HG03378 (cell line): Measurements from ENCODE around the gene FBXW8.

ENCODE experiments used
- ATAC-seq: cut with Tn5 transposase; IDR thresholded peaks from one replicate; pipeline ENCODE4 v1.9.1; 2021; ENCODE audit warnings: mild to moderate bottlenecking, moderate library complexity; ENCODE audit not compliant: unreplicated experiment

Gene FBXW8

GRCh38 chr12:117035287-117035686, 124.5 kb downstream of the FBXW8 start:
- no peak for ATAC-seq

- ATAC-seq: no peak
Observed at GRCh38 chr12:117036046-117036445, 125.3 kb downstream of the FBXW8 start.

- no peak for ATAC-seq
Observed at GRCh38 chr12:117036547-117036946, 125.8 kb downstream of the FBXW8 start.

- no peak for ATAC-seq
Observed at GRCh38 chr12:117037289-117038022, 126.7 kb downstream of the FBXW8 start.

- no peak for ATAC-seq
Observed at GRCh38 chr12:117038023-117038680, 127.4 kb downstream of the FBXW8 start.

- ATAC-seq: no peak
Observed at GRCh38 chr12:117038919-117039318, 128.2 kb downstream of the FBXW8 start.

- ATAC-seq: no peak
Observed at GRCh38 chr12:117039891-117040309, 129.2 kb downstream of the FBXW8 start.

GRCh38 chr12:117040496-117040895, 129.7 kb downstream of the FBXW8 start:
- ATAC-seq: no peak

GRCh38 chr12:117041798-117042170, 131.0 kb downstream of the FBXW8 start:
- no peak for ATAC-seq

GRCh38 chr12:117042171-117042842, 131.6 kb downstream of the FBXW8 start:
- ATAC-seq: no peak

- no peak for ATAC-seq
Observed at GRCh38 chr12:117042862-117043261, 132.1 kb downstream of the FBXW8 start.

GRCh38 chr12:117044311-117044710, 133.6 kb downstream of the FBXW8 start:
- no peak for ATAC-seq

- no peak for ATAC-seq
Observed at GRCh38 chr12:117044790-117045159, 134.0 kb downstream of the FBXW8 start.

GRCh38 chr12:117045160-117046010, 134.6 kb downstream of the FBXW8 start:
- ATAC-seq: no peak

- ATAC-seq: no peak
Observed at GRCh38 chr12:117046011-117046369, 135.2 kb downstream of the FBXW8 start.

- no peak for ATAC-seq
Observed at GRCh38 chr12:117046425-117046824, 135.7 kb downstream of the FBXW8 start.

GRCh38 chr12:117046861-117047530, 136.2 kb downstream of the FBXW8 start:
- no peak for ATAC-seq

- ATAC-seq: no peak
Observed at GRCh38 chr12:117047810-117048584, 137.2 kb downstream of the FBXW8 start.

GRCh38 chr12:117048585-117048904, 137.8 kb downstream of the FBXW8 start:
- no peak for ATAC-seq

- no peak for ATAC-seq
Observed at GRCh38 chr12:117049295-117049694, 138.5 kb downstream of the FBXW8 start.
